Omental fat pad (tissue), 4 donors: Measurements from ENCODE around the gene CISD3. TPM values are rescaled to one million over a fixed set of nuclear protein-coding genes. Genes with fewer than 3 reads are reported as not detected.

Experiments
- ATAC-seq: fragments of 150-250 bp; one replicate; pipeline ENCODE4 v1.9.1; 2016; ENCODE audit warnings: mild to moderate bottlenecking, moderate library complexity; ENCODE audit not compliant: low FRiP score
- DNase-seq: peaks from one replicate; pipeline ENCODE4 v3.0.0-alpha.2; 2019; ENCODE audit warnings: low spot score
- total RNA-seq, 4 donors: library from RNA; depleted of rRNA; stranded (reverse); fragments of >200 nt; gene quantifications; one replicate each; pipeline ENCODE4 v1.1.0, GENCODE V29; 2016
- TF ChIP-seq, protein P1 (sequence below), 3 donors: fragments of 450-650 bp; IDR thresholded peaks; one replicate each; pipeline ENCODE4 v1.5.1; 2016 to 2017; ENCODE audit warnings: antibody characterized with exemption in 3 of 3, mild to moderate bottlenecking in 3 of 3, moderate library complexity in 2 of 3

CISD3 gene
- total RNA-seq, 4 donors from 2014 or later = 7.6 to 25.5 (median 15.7) TPM

DNA sequence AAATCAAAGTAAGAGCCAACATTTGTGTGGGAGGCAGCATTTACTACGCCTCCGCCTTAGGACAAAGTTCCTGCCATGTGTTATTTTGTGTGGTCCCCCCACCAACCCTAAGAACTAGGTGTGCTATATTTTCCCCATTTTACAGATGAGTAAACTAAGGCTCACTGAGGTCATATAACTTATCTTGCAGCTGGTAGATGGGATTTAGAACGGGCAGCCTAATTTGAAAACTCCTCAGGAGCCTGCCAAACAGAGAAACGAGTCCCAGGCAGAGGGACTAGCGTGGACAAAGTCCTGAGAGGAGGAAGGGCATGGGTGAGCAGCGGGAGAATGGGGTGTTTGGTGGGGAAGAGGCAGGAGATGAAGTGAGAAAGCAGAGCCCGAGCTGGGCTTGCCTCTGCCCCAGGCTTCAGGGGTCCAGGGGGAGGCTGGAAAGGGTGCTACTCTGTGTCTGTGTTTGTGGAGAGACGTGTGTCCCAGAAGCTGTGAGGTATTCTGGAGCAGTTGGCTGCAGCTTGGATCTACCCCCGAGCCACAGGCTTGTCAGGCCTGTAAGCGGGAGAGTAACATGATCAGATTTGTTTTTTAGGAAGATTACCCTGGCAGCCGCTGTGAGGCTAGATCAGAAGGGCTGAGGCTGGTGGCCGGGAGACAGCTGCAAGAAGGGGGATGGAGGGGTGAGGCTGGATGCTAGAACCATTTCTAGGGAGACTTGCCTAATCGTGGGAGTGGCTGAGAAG lies 20.1 kb upstream of the CISD3 start:
- no peak for ATAC-seq
- DNase-seq = no peak
- TF ChIP-seq, protein P1, sequence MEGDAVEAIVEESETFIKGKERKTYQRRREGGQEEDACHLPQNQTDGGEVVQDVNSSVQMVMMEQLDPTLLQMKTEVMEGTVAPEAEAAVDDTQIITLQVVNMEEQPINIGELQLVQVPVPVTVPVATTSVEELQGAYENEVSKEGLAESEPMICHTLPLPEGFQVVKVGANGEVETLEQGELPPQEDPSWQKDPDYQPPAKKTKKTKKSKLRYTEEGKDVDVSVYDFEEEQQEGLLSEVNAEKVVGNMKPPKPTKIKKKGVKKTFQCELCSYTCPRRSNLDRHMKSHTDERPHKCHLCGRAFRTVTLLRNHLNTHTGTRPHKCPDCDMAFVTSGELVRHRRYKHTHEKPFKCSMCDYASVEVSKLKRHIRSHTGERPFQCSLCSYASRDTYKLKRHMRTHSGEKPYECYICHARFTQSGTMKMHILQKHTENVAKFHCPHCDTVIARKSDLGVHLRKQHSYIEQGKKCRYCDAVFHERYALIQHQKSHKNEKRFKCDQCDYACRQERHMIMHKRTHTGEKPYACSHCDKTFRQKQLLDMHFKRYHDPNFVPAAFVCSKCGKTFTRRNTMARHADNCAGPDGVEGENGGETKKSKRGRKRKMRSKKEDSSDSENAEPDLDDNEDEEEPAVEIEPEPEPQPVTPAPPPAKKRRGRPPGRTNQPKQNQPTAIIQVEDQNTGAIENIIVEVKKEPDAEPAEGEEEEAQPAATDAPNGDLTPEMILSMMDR (IDR thresholded peaks at IDR 0.05) = no peak

DNA sequence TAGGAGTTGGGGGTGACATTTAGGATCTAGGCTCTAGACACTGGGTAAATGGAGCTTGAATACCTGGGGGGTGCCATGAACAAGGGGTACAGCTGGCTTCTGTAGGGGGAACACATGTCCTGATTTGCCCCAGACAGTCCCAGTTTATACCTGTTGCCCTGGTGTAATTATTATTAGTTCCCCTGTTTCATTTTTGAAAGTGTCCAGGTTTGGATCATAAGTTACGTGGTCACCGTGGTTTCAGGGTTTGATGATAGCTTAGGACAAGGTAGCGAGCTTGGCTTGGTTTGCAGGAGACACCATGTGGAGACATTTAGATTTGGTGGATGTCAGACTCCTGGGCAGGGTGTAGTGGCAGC lies 19.6 kb upstream of the CISD3 start:
- TF ChIP-seq, protein P1 (IDR thresholded peaks at IDR 0.05) = no peak
- ATAC-seq (no peak), DNase-seq (no peak)

DNA sequence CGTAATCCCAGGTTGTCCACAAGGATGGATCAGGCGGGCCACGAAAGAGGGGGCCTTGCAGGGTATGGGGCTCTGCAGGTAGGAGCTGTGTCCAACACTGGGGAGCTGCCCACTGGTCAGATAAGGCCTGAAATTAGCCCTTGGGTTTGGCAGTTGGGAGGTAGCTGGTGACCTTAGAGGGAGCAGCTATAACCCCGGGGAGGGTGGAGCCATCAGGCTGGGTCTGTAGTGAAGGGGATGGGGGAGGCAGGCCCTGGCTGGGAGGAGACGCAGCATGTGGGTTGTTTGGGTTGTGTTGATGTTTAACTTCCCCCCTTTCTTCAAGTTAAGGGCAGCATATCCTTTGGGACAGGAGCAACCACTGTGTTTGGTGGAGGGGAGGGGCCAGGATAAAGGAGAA lies 19.2 kb upstream of the CISD3 start:
- ATAC-seq = no peak
- no peak for DNase-seq
- TF ChIP-seq, protein P1 (IDR thresholded peaks at IDR 0.05) = no peak

DNA sequence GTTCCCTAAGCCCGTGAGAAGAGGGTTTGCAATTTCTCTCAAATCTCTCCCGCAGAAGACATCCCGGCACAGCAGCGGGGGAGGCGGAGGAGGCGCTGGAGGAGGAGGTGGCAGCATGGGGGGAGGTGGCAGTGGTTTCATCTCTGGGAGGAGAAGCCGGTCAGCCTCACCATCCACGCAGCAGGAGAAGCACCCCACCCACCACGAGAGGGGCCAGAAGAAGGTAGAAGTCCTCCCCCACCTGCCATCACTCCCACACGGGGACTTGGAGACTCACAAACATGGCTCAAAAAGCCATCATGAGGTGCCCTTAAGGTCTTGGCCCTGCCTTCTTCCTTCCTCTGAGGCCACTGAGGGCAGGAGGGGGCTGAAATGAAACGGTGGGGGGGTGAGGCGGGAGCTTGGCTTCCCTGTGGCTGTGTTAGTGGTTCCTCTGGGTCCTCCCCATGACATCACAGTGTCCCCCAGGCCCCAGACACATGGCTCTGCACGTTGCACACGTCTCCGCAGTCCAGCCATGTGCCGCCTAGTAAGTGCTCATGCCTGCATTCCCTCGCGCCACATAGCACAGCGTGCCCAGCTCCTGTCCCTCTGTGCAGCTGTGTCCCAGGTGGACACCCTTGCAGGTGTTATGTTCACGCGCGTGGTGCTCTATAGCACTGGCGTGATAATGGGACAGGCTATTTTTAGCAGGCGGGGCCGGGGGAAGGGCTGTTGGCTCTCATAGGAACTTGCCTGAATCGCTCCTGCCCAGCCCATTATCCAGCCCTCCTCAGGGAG lies 18.2 kb upstream of the CISD3 start:
- ATAC-seq = no peak
- no peak for DNase-seq
- TF ChIP-seq, protein P1 (IDR thresholded peaks at IDR 0.05) = no peak

DNA sequence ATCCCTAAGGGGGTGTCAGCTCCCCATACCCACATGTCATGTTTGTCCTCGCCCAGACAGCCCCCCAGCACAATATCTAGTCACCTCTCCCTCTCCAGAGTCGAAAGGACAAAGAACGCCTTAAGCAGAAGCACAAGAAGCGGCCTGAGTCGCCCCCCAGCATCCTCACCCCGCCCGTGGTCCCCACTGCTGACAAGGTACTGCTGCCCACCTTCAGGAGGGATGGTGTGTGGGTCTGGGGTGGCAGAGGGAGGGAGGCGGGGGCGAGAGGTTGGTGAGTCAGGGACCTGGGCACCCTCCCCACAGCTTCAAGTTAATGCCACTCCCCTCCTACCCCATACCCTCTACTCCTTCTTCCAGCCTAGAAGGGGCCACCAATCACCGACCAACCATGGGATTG lies 17.5 kb upstream of the CISD3 start:
- TF ChIP-seq, protein P1 (IDR thresholded peaks at IDR 0.05) = no peak
- ATAC-seq (no peak), DNase-seq (no peak)

DNA sequence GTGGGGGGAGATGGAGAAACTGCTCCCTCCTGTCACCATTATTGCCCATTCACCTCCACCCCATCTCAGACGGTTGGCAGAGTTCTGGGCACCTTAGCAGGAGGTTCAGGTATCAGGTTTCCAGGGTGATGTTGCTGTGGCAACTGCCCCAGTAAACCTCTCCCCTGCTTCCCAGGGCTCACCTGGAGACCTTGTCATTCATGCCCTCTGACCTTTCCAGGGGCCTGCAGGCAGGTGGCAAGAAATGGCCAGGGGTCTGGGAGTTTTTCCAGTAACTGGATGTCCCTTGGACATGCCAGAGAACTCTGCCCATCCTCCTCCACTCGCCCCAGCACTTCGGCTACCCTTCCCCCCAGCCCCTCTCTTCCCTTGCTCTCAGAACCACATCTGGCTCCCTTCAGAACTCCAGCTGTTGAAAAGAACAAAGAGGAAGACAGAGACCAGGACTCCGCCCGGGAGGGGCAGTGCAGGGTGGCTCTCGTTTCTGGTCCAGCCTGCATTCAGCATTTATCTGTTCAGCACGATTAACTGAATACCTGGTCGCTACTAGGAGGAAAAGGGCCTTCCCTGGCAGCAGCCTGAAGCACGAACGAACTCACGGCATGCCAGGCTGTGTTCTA lies 16.6 kb upstream of the CISD3 start:
- ATAC-seq (no peak), DNase-seq (no peak)
- TF ChIP-seq, protein P1 (IDR thresholded peaks at IDR 0.05) = no peak
